ENCODE results near the gene RABL6.
A peak's percentile ranks its signal among the peaks of the same experiment; 100 is the strongest.
"Not testable (repeated sequence)": the region's sequence is repeated elsewhere in the genome, so short reads cannot be mapped to it uniquely, and the experiment has no call there.

RABL6 gene, protein sequence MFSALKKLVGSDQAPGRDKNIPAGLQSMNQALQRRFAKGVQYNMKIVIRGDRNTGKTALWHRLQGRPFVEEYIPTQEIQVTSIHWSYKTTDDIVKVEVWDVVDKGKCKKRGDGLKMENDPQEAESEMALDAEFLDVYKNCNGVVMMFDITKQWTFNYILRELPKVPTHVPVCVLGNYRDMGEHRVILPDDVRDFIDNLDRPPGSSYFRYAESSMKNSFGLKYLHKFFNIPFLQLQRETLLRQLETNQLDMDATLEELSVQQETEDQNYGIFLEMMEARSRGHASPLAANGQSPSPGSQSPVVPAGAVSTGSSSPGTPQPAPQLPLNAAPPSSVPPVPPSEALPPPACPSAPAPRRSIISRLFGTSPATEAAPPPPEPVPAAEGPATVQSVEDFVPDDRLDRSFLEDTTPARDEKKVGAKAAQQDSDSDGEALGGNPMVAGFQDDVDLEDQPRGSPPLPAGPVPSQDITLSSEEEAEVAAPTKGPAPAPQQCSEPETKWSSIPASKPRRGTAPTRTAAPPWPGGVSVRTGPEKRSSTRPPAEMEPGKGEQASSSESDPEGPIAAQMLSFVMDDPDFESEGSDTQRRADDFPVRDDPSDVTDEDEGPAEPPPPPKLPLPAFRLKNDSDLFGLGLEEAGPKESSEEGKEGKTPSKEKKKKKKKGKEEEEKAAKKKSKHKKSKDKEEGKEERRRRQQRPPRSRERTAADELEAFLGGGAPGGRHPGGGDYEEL

DNA sequence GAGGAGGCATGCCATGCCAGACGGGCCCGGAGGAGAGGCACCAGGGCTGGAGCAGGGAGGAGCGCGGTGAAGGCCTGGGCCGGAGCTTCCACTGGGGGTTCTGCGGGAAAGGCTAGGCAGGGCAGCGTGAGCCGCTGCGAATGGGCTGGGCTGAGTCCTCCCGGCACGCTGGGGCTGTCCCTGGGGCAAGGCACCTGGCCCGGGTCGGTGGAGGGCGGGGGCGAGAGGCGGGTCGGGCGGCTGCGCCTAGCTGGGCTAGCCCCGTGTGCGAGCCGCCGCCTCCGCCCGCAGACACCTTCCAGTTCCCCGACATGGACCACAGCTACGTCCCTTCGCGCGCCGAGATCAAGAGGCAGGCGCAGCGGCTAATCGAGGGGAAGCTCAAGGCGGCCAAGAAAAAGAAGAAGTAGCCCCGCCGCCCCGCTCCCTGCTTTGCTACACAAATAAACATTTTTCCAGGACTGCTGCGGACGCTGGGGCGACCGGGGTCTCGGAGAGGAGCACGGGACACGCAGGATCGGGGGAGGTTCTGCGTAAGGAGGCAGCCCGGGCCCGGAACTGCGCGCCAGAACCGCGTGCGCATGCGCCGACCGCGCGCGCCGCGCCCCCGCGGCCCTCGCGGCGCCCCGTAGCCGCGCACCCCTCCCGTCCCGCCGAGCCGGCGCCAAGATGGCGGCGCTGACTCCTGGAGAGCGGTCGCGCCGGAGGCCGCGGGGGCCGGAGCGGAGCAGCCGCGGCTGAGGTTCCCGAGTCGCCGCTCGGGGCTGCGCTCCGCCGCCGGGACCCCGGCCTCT, at the start of gene RABL6:
TSS of gene RABL6 (plus strand) at position 668 of the 794 bp plus-strand sequence. CDS start 249 bp downstream, outside the sequence.
- DNase-seq, result peak; percentile 44

DNA sequence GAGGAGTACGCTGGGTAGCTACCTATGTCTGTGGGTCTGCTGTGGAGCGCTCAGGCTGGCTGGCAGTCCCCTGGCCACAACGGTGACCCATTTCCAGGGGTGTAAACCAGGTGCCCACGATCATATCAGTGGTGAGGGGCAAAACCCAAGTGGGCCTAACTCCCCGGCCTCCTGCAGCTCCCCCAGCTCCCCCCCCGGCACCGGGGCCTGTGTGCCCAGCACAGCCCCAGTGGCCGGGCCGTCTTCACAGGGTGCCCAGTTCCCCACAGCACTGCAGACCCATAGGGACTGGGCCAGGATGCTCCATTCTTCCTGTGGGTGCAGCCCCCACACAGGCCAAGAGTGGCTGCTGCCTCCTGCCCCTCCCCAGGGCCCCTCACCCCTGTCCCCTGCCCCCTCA, 48.7 kb upstream of the RABL6 start:
- DNase-seq, result no peak

DNA sequence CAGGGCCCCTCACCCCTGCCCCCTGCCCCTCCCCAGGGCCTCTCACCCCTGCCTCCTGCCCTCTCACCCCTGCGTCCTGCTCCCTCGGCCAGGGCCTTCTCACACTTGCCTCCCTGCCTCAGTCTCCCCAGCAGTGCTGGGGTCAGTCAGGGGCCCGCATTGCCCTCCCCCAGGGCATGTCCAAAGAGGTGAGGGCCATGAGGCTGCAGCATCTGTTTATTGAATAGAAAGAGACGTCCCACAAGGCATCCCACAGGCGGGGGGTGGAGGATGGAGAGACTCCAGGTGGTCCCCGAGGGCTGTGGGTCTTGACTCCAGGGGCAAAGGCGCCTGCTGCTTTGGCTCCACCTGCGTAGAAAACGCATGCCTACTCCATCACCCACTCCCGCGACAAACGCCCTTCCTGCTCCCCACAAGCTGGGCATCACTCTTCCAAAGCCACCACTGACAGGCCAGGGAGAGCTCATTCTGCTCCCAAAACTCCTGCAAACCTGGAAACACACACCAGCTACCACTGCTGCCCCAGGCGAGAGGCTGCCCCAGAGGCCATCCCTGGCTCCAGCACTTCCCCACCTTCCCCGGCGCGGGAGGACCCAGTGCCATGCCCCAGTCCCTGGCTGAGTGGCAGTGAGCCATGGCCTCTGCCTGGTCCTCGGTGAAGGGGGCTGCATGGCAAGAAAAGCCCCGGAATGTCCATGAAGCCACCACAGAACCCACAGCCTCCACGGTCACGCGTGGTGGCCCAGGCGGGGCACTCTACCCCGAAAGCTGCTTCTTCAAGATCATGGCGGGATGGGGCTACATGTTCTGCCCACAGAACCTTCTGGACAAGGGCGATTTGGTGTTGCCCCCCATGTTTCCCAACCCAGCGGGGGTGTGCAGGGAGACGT, 48.1 kb upstream of the RABL6 start:
- no peak for DNase-seq

DNA sequence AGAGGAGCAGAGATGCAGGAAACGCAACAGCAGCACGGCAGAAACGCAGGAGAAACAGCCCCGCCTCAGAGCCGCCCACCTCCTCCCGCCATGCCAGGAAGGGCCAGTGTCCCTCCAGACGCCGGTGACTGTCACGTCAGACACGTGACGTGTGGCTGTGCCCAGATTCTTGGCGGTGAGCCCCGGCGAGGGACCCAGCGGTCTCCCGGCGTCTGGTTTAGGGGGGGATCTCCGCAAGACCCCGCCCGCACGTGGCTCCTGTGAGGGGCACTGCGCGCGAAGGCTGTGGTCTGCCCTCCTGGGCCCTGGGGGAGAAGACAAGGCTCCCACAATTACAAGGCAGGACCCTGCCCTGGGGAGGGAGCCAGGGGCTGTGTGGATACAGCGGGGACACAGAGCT, 47.3 kb upstream of the RABL6 start:
- DNase-seq, result no peak

DNA sequence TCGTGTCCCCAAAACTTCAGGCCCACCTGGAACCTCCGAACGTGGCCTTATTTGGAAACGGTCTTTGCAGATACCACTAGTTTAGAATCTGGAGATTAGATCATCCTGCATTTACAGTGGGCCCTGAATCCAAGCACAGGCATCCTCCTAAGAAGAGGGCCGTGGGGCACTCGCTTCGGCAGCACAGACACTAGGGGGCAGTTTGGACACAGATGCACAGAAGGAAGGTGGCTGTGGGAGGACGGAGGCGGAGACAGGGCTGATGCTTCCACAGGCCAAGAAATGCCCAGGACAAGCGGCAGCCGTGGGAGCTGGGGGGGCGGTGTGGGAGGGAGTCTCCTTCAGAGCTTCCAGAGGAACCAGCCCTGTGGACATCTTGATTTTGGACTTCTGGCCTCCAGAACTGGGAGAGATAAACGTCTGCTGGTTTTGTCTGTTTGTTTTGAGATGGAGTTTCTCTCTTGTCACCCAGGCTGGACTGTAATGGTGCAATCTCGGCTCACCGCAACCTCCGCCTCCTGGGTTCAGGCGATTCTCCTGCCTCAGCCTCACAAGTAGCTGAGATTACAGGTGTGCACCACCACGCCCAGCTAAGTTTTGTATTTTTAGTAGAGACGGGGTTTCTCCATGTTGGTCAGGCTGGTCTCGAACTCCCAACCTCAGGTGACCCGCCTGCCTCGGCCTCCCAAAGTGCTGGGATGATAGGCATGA, 46.8 kb upstream of the RABL6 start:
- peak; percentile 22 for DNase-seq

DNA sequence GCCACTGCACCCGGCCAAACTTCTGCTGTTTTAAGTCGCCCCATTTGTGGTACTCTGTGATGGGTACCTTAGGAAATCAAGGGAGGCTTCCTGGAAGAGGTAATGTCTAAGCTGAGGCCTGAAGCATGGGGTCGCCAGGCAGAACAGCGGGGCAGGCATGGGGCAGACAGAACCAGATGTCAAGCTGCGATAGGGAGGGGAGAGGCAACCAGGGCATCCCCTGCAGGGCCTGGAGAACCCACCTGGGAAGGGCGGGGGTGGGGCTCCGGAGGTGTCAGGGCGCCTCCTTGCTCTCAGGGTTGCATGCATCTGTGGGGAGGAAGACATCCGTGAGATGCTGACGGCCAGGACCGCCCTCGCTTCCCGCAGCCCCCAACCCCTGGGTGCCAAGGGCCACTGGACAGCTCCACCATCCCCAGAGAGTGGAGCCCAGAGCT, 46.2 kb upstream of the RABL6 start:
- no peak for DNase-seq

DNA sequence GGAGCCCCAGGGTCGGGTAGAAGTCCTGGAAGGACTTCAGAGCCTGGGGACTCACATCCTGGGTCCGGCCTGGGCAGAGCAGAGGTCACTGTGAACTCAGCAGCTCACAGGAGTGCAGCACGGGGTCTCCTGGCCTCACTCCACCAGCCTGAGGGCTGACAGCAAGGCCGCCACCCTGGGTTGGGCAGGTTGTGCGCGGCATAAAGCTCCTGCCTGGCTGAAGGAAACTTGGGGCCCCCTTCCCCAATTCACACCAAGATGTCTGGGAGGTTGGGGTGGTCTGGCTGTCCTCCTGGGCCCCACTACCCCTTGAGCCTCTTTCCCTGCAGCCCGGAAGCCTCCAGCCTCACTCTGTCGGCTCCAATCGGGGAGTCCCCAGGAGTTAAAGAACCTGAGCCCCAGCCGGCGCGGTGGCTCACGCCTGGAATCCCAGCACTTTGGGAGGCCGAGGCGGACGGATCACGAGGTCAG, 45.5 kb upstream of the RABL6 start:
- DNase-seq, result no peak

DNA sequence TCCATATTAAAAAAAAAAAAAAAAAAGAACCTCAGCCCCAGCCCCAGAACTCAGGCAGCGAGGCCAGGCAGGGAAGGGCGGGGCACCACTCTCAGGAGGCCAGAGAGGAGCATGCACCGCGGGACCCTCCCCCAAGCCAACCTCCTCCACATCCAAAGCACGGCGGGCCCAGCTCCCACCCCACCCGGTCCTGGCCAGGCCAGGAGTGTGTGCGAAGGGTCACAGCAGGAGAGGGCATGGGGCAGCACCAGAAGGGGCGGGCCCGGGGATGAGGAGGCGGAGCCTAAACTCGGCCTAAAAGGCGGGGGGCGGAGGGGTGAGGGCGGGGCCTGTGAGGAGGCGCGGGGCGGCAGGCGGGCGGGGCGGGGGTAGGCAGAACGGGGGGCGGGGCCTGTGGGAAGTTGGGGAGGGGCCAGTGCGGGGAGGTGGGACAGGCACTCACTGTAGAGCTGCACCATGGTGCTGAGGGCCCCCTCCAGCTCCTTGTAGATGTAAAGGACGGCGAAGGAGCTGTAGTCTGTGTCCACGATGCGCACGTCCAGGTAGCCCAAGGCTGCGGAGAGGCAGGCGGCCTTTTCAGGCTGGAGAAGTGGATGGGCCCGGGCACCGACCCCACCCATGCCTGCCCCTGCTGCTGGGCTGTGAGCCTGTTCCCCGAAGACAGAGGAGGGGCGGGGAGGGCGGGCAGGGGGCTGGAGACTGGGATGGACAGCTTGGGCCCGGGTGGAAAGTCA, 44.7 kb upstream of the RABL6 start:
- DNase-seq, result no peak

DNA sequence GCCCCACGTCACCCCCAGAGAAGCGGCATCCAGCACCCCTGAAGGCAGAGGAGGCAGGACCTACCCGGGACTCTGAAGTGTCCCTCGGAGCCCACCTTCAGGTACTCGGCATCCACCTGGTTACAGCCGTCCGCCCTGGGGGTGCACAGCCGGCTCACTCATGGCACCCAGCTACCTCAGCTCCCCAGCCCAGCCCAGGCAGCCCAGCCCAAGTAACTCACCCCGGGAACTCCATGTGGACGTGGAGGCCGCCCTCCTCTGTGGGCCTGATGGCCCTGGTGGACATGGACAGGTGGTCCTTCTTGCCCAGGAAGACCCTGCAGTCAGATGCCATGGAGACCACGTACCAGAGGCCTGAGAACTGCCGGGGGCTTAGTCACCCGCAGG, 44.1 kb upstream of the RABL6 start:
- DNase-seq, result no peak

DNA sequence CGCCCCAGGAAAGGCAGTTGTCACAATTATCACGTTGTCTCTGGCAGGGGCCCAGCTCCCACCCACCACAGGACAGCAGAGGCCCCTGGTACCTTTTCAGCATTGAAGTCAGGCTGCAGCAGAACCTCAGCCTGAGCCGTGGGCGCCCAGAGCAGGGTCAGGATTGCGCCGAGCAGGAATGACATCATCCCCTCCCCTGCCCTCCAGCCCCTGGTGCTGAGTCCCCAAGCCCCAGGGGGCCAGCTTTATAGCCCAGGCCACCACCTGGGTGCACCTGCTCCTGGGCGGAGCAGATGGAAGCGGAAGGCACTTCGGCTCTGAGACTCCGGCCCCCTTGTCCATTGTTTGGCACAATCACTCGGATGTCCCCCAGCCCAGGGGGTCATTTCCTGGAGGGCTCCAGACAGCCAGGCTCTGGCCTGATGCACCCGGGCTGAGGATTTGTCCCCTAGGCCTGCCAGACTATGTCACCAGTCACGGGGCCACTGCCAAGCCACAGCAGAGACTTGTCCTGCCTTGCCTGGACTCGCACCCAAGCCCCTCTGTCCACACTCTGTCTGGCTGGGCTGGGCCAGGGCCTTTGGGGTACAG, 43.4 kb upstream of the RABL6 start, which contains the start of gene LCN15:
TSS of gene LCN15 (minus strand) at position 218 of the 591 bp plus-strand sequence. CDS start at position 188, 30 bp downstream.
- no peak for DNase-seq

DNA sequence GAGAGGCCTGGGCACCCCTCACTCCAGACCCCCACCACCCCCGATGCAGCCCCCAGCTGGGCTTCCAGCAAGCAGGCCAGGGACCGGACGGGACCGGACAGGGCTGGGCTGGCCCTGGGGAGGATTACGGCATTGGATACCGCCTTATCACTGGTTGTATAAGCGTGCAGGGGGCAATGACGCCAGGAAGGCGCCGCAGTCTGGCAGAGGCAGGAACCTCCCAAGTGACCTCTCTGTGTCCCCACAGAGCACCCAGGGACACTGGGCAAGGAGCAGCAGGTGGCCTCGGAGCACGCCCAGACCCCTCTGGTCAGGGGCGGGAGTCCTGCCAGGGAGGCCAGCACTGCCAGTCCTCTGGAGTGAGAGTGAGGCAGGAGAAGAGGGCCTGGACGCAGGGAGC, 42.7 kb upstream of the RABL6 start:
- no peak for DNase-seq

DNA sequence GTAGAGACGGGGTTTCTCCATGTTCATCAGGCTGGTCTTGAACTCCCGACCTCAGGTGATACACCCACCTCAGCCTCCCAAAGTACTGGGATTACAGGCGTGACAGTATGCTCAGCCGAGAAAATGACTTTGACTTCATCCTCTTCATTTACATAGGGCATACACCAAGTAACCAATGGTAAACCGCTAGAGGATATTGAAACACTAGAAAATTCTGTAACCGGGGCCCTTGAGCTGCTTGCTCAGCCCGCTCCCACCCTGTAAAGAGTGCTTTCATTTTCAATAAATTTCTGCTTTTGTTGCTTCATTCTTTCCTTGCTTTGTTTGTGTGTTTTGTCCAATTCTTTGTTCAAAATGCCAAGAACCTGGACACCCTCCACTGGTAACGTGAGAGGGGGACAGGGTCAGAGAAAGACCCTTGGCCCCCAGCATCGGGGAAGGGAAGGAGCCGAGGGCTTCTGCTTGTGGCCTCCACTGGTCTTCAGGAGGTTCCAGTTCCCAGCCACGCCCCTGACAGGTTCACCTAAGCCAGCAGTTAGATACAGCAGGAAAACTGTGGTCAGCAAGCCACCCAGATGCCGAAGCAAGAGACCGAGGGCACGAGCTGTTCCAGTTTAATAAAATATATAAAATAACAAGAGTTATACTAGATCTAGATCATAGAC, 41.9 kb upstream of the RABL6 start:
- DNase-seq, result not testable (repeated sequence)

DNA sequence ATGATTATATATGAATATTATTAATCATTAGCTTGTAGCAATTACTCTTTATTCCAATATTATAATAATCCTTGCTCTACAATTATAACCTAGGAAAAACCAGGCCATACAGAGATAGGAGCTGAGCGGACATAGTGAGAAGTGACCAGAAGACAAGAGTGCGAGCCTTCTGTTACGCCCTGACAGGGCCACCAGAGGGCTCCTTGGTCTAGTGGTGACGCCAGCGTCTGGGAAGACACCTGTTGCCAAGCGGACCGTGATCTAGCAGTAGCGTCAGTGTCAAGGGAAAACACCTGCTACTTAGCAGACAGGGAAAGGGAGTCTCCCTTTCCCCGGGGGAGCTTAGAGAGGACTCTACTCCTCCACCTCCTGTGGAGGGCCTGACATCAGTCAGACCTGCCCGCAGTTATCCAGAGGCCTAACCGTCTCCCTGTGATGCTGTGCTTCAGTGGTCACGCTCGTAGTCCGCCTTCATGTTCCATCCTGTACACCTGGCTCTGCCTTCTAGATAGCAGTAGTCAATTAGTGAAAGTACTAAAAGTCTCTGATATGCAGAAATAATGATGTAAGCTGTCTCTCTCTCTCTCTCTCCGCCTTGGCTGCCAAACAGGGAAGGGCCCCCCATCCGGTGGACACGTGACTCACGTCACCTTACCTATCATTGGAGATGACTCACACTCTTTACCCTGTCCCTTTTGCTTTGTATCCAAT, 41.2 kb upstream of the RABL6 start:
- DNase-seq, result not testable (repeated sequence)

DNA sequence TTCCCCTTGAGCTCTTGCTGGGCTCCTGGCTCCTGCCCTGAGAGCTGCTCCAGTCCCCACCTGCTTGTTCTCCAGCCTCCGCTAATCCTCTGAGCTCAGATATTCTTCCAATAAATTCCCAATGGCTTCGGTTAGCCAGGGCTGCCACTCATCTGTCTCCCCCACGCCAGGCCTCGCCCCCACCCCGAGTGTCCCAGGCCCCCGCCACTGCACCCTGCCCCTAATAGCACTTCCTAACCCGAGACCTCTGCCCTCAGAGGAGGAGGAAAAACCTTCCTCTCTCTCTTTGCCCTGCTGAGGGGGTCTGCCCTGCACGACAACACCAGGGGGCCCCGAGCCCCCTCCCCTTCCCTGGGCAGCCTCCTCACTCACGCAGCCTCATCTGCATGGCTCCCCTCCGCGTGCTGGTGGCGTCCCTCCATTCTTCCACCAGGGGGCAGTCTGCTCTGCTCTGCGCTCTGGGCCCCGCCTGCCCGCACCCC, 38.0 kb upstream of the RABL6 start:
- no peak for DNase-seq

DNA sequence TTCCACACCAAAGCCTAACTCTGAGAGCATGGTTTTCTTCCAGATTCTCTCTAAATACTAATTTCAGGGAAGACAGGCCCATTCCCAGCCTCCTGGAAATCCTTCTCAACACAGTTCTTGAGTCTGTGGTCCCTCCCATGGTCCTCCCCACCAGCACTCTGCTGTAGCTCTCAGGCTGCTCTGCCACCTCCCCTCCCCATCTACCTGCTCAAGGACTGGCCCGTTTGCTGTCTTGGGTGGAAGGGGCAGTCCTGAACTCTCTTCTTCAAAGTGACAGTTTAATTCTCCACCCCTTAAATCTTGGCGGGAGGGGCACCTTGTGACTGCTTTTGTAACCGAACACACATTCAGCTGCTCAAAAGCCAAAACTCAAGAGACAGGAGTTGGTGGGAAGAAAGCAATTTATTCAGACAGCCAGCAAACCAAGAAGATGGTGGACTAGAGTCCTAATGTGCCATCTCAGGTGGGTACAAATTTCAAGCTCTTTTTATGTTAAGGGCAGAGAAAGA, 35.8 kb upstream of the RABL6 start:
- no peak for DNase-seq

DNA sequence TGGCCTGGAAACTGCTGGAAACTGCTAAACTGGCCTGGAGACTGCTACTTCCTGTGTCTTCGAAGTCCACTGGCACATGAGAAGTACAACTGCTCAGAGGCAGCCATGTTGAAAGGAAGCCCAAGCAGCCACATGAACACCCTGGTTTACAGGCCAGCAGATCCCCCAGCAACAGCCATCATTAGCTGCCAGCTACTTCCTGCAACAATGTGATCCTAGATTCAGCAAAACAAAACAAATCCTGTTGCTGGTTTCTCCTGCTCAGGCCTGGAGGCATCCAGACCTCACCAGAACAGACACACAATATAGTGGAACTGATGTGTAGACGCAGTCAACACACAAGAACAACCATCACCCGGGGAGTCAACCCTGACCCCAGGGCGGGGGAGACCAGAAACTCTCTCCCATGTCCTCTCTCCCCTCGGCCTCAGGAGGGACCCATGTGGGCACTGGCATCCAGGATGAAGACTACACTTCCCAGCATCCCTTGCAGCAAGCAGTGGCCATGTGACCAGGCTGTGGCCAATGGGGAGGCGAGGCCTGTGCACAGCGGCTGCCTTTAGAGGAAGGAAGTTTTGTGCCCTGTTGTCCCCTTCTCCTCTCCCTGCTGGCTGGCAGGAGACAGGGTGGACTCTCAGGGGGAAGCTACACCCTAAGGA, 34.2 kb upstream of the RABL6 start:
- no peak for DNase-seq

DNA sequence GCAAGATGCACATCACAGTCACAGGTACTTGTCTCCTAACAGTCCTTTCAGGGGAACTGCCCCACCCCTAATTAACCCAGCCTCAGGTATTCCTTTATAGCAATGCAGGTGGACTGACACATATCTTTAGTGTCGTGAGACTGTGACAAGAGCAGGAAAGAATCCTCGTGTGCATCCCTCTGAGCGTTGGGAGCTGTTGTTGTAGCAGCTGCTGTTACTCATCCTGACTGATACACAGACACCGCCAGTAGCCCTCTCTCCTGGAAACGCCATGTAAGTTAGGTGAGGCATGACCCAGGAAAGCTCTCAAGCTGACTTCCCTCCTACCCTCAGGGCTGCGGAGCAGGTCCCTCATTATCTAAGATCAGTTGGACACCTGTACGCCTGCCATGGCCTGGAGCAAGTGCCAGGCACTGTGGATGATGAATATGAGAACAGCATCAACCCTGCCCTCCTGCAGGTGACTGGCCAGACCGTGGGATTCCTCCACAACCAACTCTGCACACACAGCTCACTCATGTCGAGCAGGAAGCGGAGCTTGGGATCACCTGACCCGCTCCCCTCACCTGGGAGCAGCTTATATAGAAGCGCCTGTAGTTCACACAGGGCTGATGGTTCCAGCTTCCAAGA, 33.2 kb upstream of the RABL6 start:
- no peak for DNase-seq

DNA sequence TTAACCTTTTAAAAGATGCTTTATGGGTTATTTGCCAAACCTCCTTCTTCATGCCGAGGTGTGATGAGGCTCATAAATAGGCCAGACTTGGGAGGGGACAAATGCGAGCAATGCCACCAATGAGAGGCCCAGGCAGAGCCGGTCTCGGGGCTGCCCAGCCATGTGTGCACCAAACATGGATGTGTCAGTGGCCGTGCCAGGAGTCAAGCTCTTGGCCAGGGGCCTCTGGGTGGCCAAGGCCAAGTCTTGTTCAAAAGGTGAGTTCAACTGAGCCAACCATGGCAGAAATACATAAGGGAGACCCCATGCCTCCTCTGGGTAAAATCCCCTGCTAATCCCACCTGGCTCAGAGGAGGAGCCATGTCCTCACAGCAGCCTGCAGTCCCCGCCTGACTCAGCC, 32.6 kb upstream of the RABL6 start:
- no peak for DNase-seq

Measured in DMS 273 treated with DMSO at 0.1 percent for 48 hours (cell line).